NT2/D1 (cell line): ENCODE data around the gene SGTB.
A peak's percentile ranks its signal among the peaks of the same experiment; 100 is the strongest.

Source experiments
- DNase-seq: peaks from one replicate; pipeline ENCODE4 v3.0.0-alpha.2; 2011; ENCODE audit warnings: low read depth, low spot score
- H3K27me3 ChIP-seq: 2 replicates; pipeline ENCODE4 v1.6.0; 2011; ENCODE audit warnings: mild to moderate bottlenecking; ENCODE audit not compliant: insufficient read length, insufficient read depth
- H3K36me3 ChIP-seq: 2 replicates; pipeline ENCODE4 v1.6.1; 2011; ENCODE audit warnings: mild to moderate bottlenecking, low read length, mixed read lengths; ENCODE audit not compliant: insufficient read depth, insufficient read length
- H3K4me1 ChIP-seq: 2 replicates; pipeline ENCODE4 v1.5.1; 2011; ENCODE audit not compliant: insufficient read depth, insufficient read length
- H3K4me3 ChIP-seq: 2 replicates; pipeline ENCODE4 v1.5.1; 2011; ENCODE audit warnings: low read depth; ENCODE audit not compliant: insufficient read length
- H3K9ac ChIP-seq: 2 replicates; pipeline ENCODE4 v1.6.0; 2011; ENCODE audit warnings: low read depth; ENCODE audit not compliant: insufficient read length
- H3K9me3 ChIP-seq: 2 replicates; pipeline ENCODE4 v1.5.1; 2011; ENCODE audit warnings: mild to moderate bottlenecking, low read length; ENCODE audit not compliant: insufficient read depth
- SUZ12 ChIP-seq: IDR thresholded peaks from 2 replicates; pipeline ENCODE4 v1.6.1; 2011; ENCODE audit not compliant: insufficient read length, insufficient read depth; ENCODE audit errors: extremely low read depth
- YY1 ChIP-seq: IDR thresholded peaks from 2 replicates; pipeline ENCODE4 v1.6.1; 2011; ENCODE audit not compliant: insufficient read length, insufficient read depth
- ZNF274 ChIP-seq: IDR thresholded peaks from 2 replicates; pipeline ENCODE4 v1.6.1; 2011; ENCODE audit warnings: mild to moderate bottlenecking, low read depth, low read length

SGTB gene

GRCh38 chr5:65721720-65722574 is at the start of gene SGTB, which contains the start of gene NLN:
Gene SGTB, minus strand, starts transcription at chr5:65722109. Its CDS starts 1,302 bp downstream, at chr5:65720807.
Gene NLN, plus strand, starts transcription at chr5:65722205. Its CDS starts 169 bp downstream, at chr5:65722374.
- H3K4me1 ChIP-seq = no peaks in the 10 kb centered on the region
- no peak for TF ChIP-seq ZNF274
- H3K4me3 ChIP-seq = peak within 1 kb of the TSS; percentile 83
- no peaks in the 10 kb centered on the region for H3K9me3 ChIP-seq
- DNase-seq = peak; percentile 40
- peak within 1 kb of the TSS; percentile 86 for H3K9ac ChIP-seq
- H3K27me3 ChIP-seq = no peaks in the 10 kb centered on the region
- peaks cover 17% of the 10 kb centered on the region for H3K36me3 ChIP-seq

GRCh38 chr5:65771266-65771665 is 49.4 kb upstream of the SGTB start:
- H3K36me3 ChIP-seq = peaks cover 23% of the 10 kb centered on the region
- H3K9me3 ChIP-seq = peaks cover 11% of the 10 kb centered on the region
- no peak overlapping the region for H3K4me3 ChIP-seq
- no peaks in the 10 kb centered on the region for H3K4me1 ChIP-seq
- H3K27me3 ChIP-seq = no peaks in the 10 kb centered on the region
- no peak for DNase-seq
- TF ChIP-seq YY1 = no peak
- H3K9ac ChIP-seq = no peak overlapping the region

- peaks cover 20% of the 10 kb centered on the region for H3K36me3 ChIP-seq
- H3K4me1 ChIP-seq = no peaks in the 10 kb centered on the region
- no peak overlapping the region for H3K4me3 ChIP-seq
- H3K9me3 ChIP-seq = peaks cover 18% of the 10 kb centered on the region
- TF ChIP-seq SUZ12 (no peak), ZNF274 (no peak), YY1 (no peak)
- no peak overlapping the region for H3K9ac ChIP-seq
- no peak for DNase-seq
- no peaks in the 10 kb centered on the region for H3K27me3 ChIP-seq
Observed at GRCh38 chr5:65769539-65769938, 47.6 kb upstream of the SGTB start.

- no peaks in the 10 kb centered on the region for H3K4me1 ChIP-seq
- H3K9me3 ChIP-seq = peaks cover 18% of the 10 kb centered on the region
- no peak overlapping the region for H3K4me3 ChIP-seq
- peaks cover 22% of the 10 kb centered on the region for H3K36me3 ChIP-seq
- TF ChIP-seq ZNF274 = no peak
- TF ChIP-seq YY1 = no peak
- TF ChIP-seq SUZ12 = no peak
- no peak overlapping the region for H3K9ac ChIP-seq
- no peak for DNase-seq
- no peaks in the 10 kb centered on the region for H3K27me3 ChIP-seq
Observed at GRCh38 chr5:65768723-65769346, 46.9 kb upstream of the SGTB start.

- H3K9ac ChIP-seq = no peak overlapping the region
- DNase-seq = no peak
Observed at GRCh38 chr5:65767565-65767964, 45.7 kb upstream of the SGTB start.

GRCh38 chr5:65766781-65767180 is 44.9 kb upstream of the SGTB start:
- H3K9ac ChIP-seq = no peak overlapping the region
- H3K4me1 ChIP-seq = no peaks in the 10 kb centered on the region
- H3K36me3 ChIP-seq = peaks cover 29% of the 10 kb centered on the region
- no peak for DNase-seq
- H3K4me3 ChIP-seq = no peak overlapping the region
- TF ChIP-seq SUZ12 (no peak), YY1 (no peak), ZNF274 (no peak)
- H3K9me3 ChIP-seq = peaks cover 18% of the 10 kb centered on the region
- H3K27me3 ChIP-seq = no peaks in the 10 kb centered on the region

More at GRCh38 chr5:65767565-65767964, 45.7 kb upstream of the SGTB start:
- Histone ChIP-seq H3K4me1 (no peaks in the 10 kb centered on the region), H3K9me3 (peaks cover 18% of the 10 kb centered on the region), H3K4me3 (no peak overlapping the region), H3K27me3 (no peaks in the 10 kb centered on the region), H3K36me3 (peaks cover 29% of the 10 kb centered on the region)
- TF ChIP-seq ZNF274 (no peak), SUZ12 (no peak), YY1 (no peak)

- no peaks in the 10 kb centered on the region for H3K4me1 ChIP-seq
- DNase-seq = no peak
- H3K4me3 ChIP-seq = no peak overlapping the region
- peaks cover 29% of the 10 kb centered on the region for H3K36me3 ChIP-seq
- no peaks in the 10 kb centered on the region for H3K27me3 ChIP-seq
- peaks cover 18% of the 10 kb centered on the region for H3K9me3 ChIP-seq
- TF ChIP-seq YY1 (no peak), ZNF274 (no peak), SUZ12 (no peak)
- no peak overlapping the region for H3K9ac ChIP-seq
Observed at GRCh38 chr5:65766175-65766574, 44.3 kb upstream of the SGTB start.
